HCT116 (cell line): ENCODE results near the gene EDEM3. TPM values are rescaled to one million over a fixed set of nuclear protein-coding genes. Genes with fewer than 3 reads are reported as not detected.

Experiments used
- ATAC-seq: fragments of 200-7000 bp; cut with Tn5 transposase; 2 replicates; pipeline ENCODE4 v1.9.1; 2020; ENCODE audit warnings: mild to moderate bottlenecking, moderate library complexity
- BruUV-seq: library from RNA; stranded (reverse); fragments of 400-500 nt; replicated peaks from 2 replicates; lab custom pipeline; 2021; lab: Mats Ljungman, UMichigan
- CTCF ChIA-PET: fragments of 300-600 bp; sonication (Branson Sonifier 250); formaldehyde crosslinking; loops from one replicate; lab custom pipeline; 2021; ENCODE audit warnings: antibody characterized with exemption; lab: Charles Lee
- POLR2A ChIA-PET: fragments of 300-600, 350-600 bp; sonication (Branson Sonifier 250); formaldehyde crosslinking; loops from one replicate; lab custom pipeline; 2021; ENCODE audit warnings: antibody characterized with exemption; lab: Charles Lee
- RAD21 ChIA-PET, 2 experiments: fragments of 300-600 bp; sonication (Branson Sonifier 250); formaldehyde crosslinking; loops; one replicate each; lab custom pipeline; 2023; ENCODE audit warnings: low total read pairs in 2 of 2; ENCODE audit not compliant: uncharacterized antibody in 2 of 2, unreplicated experiment in 2 of 2, low non-redundant PET in 1 of 2; lab: Charles Lee
- DNase-seq: peaks from one replicate; pipeline ENCODE4 v3.0.0-alpha.2; 2010; ENCODE audit warnings: low read depth, low spot score
- H2AFZ ChIP-seq: fragments of 200-600 bp; shearing (Covaris generic), sonication (generic); 2 replicates; pipeline ENCODE4 v1.6.1; 2017; ENCODE audit warnings: low read depth, mixed run types, mixed read lengths, antibody characterized with exemption, low read length; ENCODE audit not compliant: poor library complexity, severe bottlenecking
- H3K27ac ChIP-seq: 2 replicates; pipeline ENCODE4 v1.5.1; 2012; ENCODE audit warnings: low read depth, low read length
- H3K27me3 ChIP-seq: fragments of 200-600 bp; sonication (generic); 2 replicates; pipeline ENCODE4 v1.6.1; 2016; ENCODE audit warnings: mixed run types, low read length, mixed read lengths; ENCODE audit not compliant: insufficient read depth
- H3K36me3 ChIP-seq, 2 experiments: fragments of 200-500 bp in 1 of 2; fragments of 200-600 bp in 1 of 2; sonication (Bioruptor generic) in 1 of 2; sonication (generic) in 1 of 2; 2 replicates each; pipeline versions ENCODE4 v1.5.1 to v1.6.1; 2014 to 2016; ENCODE audit warnings: low read length in 2 of 2, inconsistent platforms in 1 of 2, mixed read lengths in 1 of 2, mixed run types in 1 of 2; ENCODE audit not compliant: insufficient read depth in 2 of 2, control insufficient read depth in 1 of 2
- H3K4me1 ChIP-seq, 2 experiments: fragments of 200-600 bp in 1 of 2; sonication (generic) in 1 of 2; 2 replicates each; pipeline versions ENCODE4 v1.5.1 to v1.6.1; 2012 to 2017; ENCODE audit warnings: low read length in 2 of 2, inconsistent platforms in 1 of 2, mild to moderate bottlenecking in 1 of 2, mixed read lengths in 1 of 2, mixed run types in 1 of 2, moderate library complexity in 1 of 2; ENCODE audit not compliant: insufficient read depth in 2 of 2, control insufficient read depth in 1 of 2
- H3K4me2 ChIP-seq: fragments of 200-600 bp; sonication (generic); 2 replicates; pipeline ENCODE4 v1.6.1; 2017; ENCODE audit warnings: mixed run types, low read length, mixed read lengths
- H3K4me3 ChIP-seq, 2 experiments: fragments of 200-600 bp in 1 of 2; sonication (generic) in 1 of 2; replicated peaks in 1 of 2; 2 replicates each; pipeline ENCODE4 v1.5.1; 2011 to 2016; ENCODE audit warnings: low read length in 2 of 2, control low read depth in 1 of 2, low read depth in 1 of 2, mild to moderate bottlenecking in 1 of 2, mixed read lengths in 1 of 2, mixed run types in 1 of 2
- H3K79me2 ChIP-seq: fragments of 200-600 bp; sonication (generic); 2 replicates; pipeline ENCODE4 v1.6.1; 2017; ENCODE audit warnings: mild to moderate bottlenecking, mixed run types, low read length, moderate library complexity, mixed read lengths; ENCODE audit not compliant: insufficient read depth
- H3K9ac ChIP-seq: fragments of 200-600 bp; sonication (generic); 2 replicates; pipeline ENCODE4 v1.6.1; 2016; ENCODE audit warnings: low read length, mixed read lengths
- H3K9me2 ChIP-seq: fragments of 200-600 bp; sonication (generic), shearing (Covaris generic); 2 replicates; pipeline ENCODE4 v1.6.1; 2017; ENCODE audit warnings: mixed run types, mild to moderate bottlenecking, moderate library complexity; ENCODE audit not compliant: insufficient read depth
- H3K9me3 ChIP-seq, 2 experiments: fragments of 200-500 bp in 1 of 2; fragments of 200-600 bp in 1 of 2; sonication (Bioruptor generic) in 1 of 2; sonication (generic) in 1 of 2; 2 replicates each; pipeline ENCODE4 v1.6.1; 2014 to 2017; ENCODE audit warnings: low read length in 2 of 2, mixed read lengths in 2 of 2, inconsistent platforms in 1 of 2, low read depth in 1 of 2, mild to moderate bottlenecking in 1 of 2, mixed run types in 1 of 2, moderate library complexity in 1 of 2; ENCODE audit not compliant: control insufficient read depth in 1 of 2, insufficient read depth in 1 of 2
- H4K20me1 ChIP-seq: fragments of 200-600 bp; sonication (generic), shearing (Covaris generic); 2 replicates; pipeline ENCODE4 v1.6.1; 2017; ENCODE audit warnings: mixed run types, mild to moderate bottlenecking, moderate library complexity; ENCODE audit not compliant: insufficient read depth
- CBX3 ChIP-seq: IDR thresholded peaks from 2 replicates; pipeline ENCODE4 v1.6.1; 2012; ENCODE audit warnings: low read depth
- CTCF ChIP-seq, 3 experiments: fragments of 200-600 bp in 1 of 3; sonication (generic) in 1 of 3; IDR thresholded peaks in 2 of 3; conservative IDR thresholded peaks in 1 of 3; 2 replicates each; pipeline ENCODE4 v1.5.1; 2012 to 2017; ENCODE audit warnings: low read depth in 2 of 3, low read length in 2 of 3, antibody characterized with exemption in 1 of 3, borderline replicate concordance in 1 of 3, control low read depth in 1 of 3, mild to moderate bottlenecking in 1 of 3, mixed read lengths in 1 of 3, mixed run types in 1 of 3, moderate library complexity in 1 of 3; ENCODE audit not compliant: insufficient read depth in 1 of 3
- EZH2 ChIP-seq: fragments of 200-600 bp; sonication (generic); IDR thresholded peaks from 2 replicates; pipeline ENCODE4 v1.6.1; 2017; ENCODE audit warnings: antibody characterized with exemption, mixed run types
- EZH2phosphoT487 ChIP-seq: fragments of 200-600 bp; IDR thresholded peaks from 2 replicates; pipeline ENCODE4 v1.6.1; 2018; ENCODE audit warnings: antibody characterized with exemption, borderline replicate concordance
- FOSL1 ChIP-seq: IDR thresholded peaks from 2 replicates; pipeline ENCODE4 v1.6.1; 2012; ENCODE audit warnings: low read depth
- JUND ChIP-seq: IDR thresholded peaks from 2 replicates; pipeline ENCODE4 v1.6.1; 2012
- POLR2A ChIP-seq: IDR thresholded peaks from 2 replicates; pipeline ENCODE4 v1.7.0; 2011; ENCODE audit warnings: borderline replicate concordance; ENCODE audit not compliant: insufficient read depth, insufficient read length; ENCODE audit errors: extremely low read depth
- POLR2AphosphoS5 ChIP-seq: IDR thresholded peaks from 2 replicates; pipeline ENCODE4 v1.6.1; 2011; ENCODE audit warnings: mild to moderate bottlenecking, low read depth, low read length, moderate library complexity
- RAD21 ChIP-seq: IDR thresholded peaks from 2 replicates; pipeline ENCODE4 v1.6.1; 2012; ENCODE audit warnings: low read depth, mild to moderate bottlenecking
- REST ChIP-seq: IDR thresholded peaks from 2 replicates; pipeline ENCODE4 v1.6.1; 2012; ENCODE audit warnings: low read depth
- SIN3A ChIP-seq: IDR thresholded peaks from 2 replicates; pipeline ENCODE4 v1.6.1; 2012; ENCODE audit warnings: low read depth
- TCF7L2 ChIP-seq: IDR thresholded peaks from 2 replicates; pipeline ENCODE4 v1.7.0; 2011; ENCODE audit warnings: borderline replicate concordance, inconsistent platforms; ENCODE audit not compliant: insufficient read depth, insufficient read length; ENCODE audit errors: extremely low read depth
- YY1 ChIP-seq: IDR thresholded peaks from 2 replicates; pipeline ENCODE4 v1.6.1; 2011; ENCODE audit warnings: low read length, low read depth, moderate library complexity, mild to moderate bottlenecking; ENCODE audit not compliant: insufficient replicate concordance; ENCODE audit errors: extremely low read depth
- ZBTB33 ChIP-seq: IDR thresholded peaks from 2 replicates; pipeline ENCODE4 v1.6.1; 2011; ENCODE audit warnings: mild to moderate bottlenecking, low read length, moderate library complexity; ENCODE audit not compliant: insufficient replicate concordance; ENCODE audit errors: extremely low read depth
- ZFX ChIP-seq: fragments of 450-650 bp; IDR thresholded peaks from 2 replicates; pipeline ENCODE4 v1.6.1; 2017
- intact Hi-C: fragments of 100-400 bp; cut with micrococcal nuclease; formaldehyde crosslinking; loops from 2 replicates; pipeline ENCODE4 v1.10.0; 2022
- total RNA-seq: library from RNA; stranded (reverse); gene quantifications from one replicate; pipeline ENCODE4 v1.2.1, GENCODE V29; 2021; ENCODE audit not compliant: unreplicated experiment
- TF ChIP-seq, protein P1 (sequence below): IDR thresholded peaks from 2 replicates; pipeline ENCODE4 v1.6.1; 2012

EDEM3 gene
- total RNA-seq, 1 experiment from 2014 or later = 14.9 TPM

- no TSS peak for BruUV-seq
- Histone ChIP-seq H3K4me2 (no peak overlapping the region), H3K9me2 (no peaks in the 10 kb centered on the region), H3K27ac (no peak overlapping the region), H4K20me1 (no peaks in the 10 kb centered on the region), H3K79me2 (no peaks in the 10 kb centered on the region), H3K9me3 (0 out of 4 replicates have a peak, but pooled peaks cover 3% of the 10 kb centered on the region in 2 experiments), H3K4me1 (no peaks in the 10 kb centered on the region), H3K4me3 (no peak overlapping the region), H2AFZ (no peak overlapping the region), H3K9ac (no peak overlapping the region), H3K27me3 (no peaks in the 10 kb centered on the region), H3K36me3 (no peaks in the 10 kb centered on the region)
- ATAC-seq (no peak), DNase-seq (no peak)
- ChIA-PET POLR2A (no interaction called here), RAD21 (no interaction called here), CTCF (interaction anchor here (2.5 kb wide), 1 partner anchor 13 kb away, joined by 9 read pairs; no protein-coding TSS in a partner anchor)
- TF ChIP-seq ZBTB33 (no peak), POLR2A (no peak), CBX3 (no peak), RAD21 (no peak), CTCF (IDR thresholded peaks at IDR 0.05 in 2 of 3, conservative IDR thresholded peaks at IDR 0.05 in 1 of 3; ENCODE audit: borderline replicate concordance in 1 of 3, insufficient read depth in 1 of 3, low read depth in 2 of 3, low read length in 2 of 3) (no peak), POLR2AphosphoS5 (no peak), REST (no peak), FOSL1 (no peak), EZH2 (no peak), TCF7L2 (no peak), YY1 (no peak), EZH2phosphoT487 (no peak), JUND (no peak), ZFX (no peak), SIN3A (no peak)
- TF ChIP-seq, protein P1, sequence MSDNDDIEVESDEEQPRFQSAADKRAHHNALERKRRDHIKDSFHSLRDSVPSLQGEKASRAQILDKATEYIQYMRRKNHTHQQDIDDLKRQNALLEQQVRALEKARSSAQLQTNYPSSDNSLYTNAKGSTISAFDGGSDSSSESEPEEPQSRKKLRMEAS = no peak
- intact Hi-C loops = no loop called here
Observed at GRCh38 chr1:184677344-184677743, 77.3 kb downstream of the EDEM3 start.
